Mesenchymal stem cell (in vitro differentiated cells and primary cell): ENCODE measurements around the gene ZIC4.
A peak's percentile ranks its signal among the peaks of the same experiment; 100 is the strongest.

Experiments used
- DNase-seq: peaks from one replicate; pipeline ENCODE4 v3.0.0-alpha.2; 2013
- H2AFZ ChIP-seq: one replicate; pipeline ENCODE4 v1.6.1; 2013; ENCODE audit warnings: low read depth, mild to moderate bottlenecking, control low read depth, inconsistent platforms, low read length, moderate library complexity
- H2AK5ac ChIP-seq: 2 replicates; pipeline ENCODE4 v1.6.1; 2013; ENCODE audit warnings: low read length, moderate library complexity, mild to moderate bottlenecking, inconsistent platforms; ENCODE audit not compliant: severe bottlenecking
- H2BK120ac ChIP-seq: one replicate; pipeline ENCODE4 v1.6.1; 2013; ENCODE audit warnings: low read depth, mild to moderate bottlenecking, inconsistent platforms, low read length, moderate library complexity
- H2BK12ac ChIP-seq, 2 experiments: one replicate each; pipeline ENCODE4 v1.6.1; 2013; ENCODE audit warnings: inconsistent platforms in 2 of 2, low read length in 2 of 2, mild to moderate bottlenecking in 2 of 2, moderate library complexity in 2 of 2, control low read depth in 1 of 2
- H2BK15ac ChIP-seq: one replicate; pipeline ENCODE4 v1.6.1; 2013; ENCODE audit warnings: mild to moderate bottlenecking, low read depth, inconsistent platforms; ENCODE audit not compliant: poor library complexity, severe bottlenecking
- H2BK5ac ChIP-seq: 2 replicates; pipeline ENCODE4 v1.6.1; 2013; ENCODE audit warnings: low read depth, mild to moderate bottlenecking, low read length, control low read depth, inconsistent platforms; ENCODE audit not compliant: poor library complexity, severe bottlenecking
- H3K14ac ChIP-seq, 2 experiments: one replicate each; pipeline ENCODE4 v1.6.1; 2013; ENCODE audit warnings: inconsistent platforms in 2 of 2, low read length in 2 of 2, control low read depth in 1 of 2, mild to moderate bottlenecking in 1 of 2, moderate library complexity in 1 of 2
- H3K18ac ChIP-seq, 2 experiments: one replicate each; pipeline ENCODE4 v1.6.1; 2013; ENCODE audit warnings: inconsistent platforms in 2 of 2, low read length in 2 of 2, control low read depth in 1 of 2, low read depth in 1 of 2, mild to moderate bottlenecking in 1 of 2
- H3K23ac ChIP-seq, 2 experiments: one replicate each; pipeline ENCODE4 v1.6.1; 2013; ENCODE audit warnings: inconsistent platforms in 2 of 2, low read length in 2 of 2, mild to moderate bottlenecking in 2 of 2, moderate library complexity in 2 of 2, control low read depth in 1 of 2
- H3K27ac ChIP-seq: 2 replicates; pipeline ENCODE4 v1.5.1; 2013; ENCODE audit warnings: mild to moderate bottlenecking, moderate library complexity, low read length, control low read depth, inconsistent platforms; ENCODE audit not compliant: poor library complexity, severe bottlenecking
- H3K27me3 ChIP-seq, 2 experiments: 2 replicates each; pipeline versions ENCODE4 v1.6.1 to v1.7.0; 2013; ENCODE audit warnings: low read length in 2 of 2, mild to moderate bottlenecking in 2 of 2, moderate library complexity in 2 of 2, control low read depth in 1 of 2, inconsistent platforms in 1 of 2; ENCODE audit not compliant: control insufficient read depth in 1 of 2, insufficient read depth in 1 of 2
- H3K36me3 ChIP-seq, 2 experiments: 2 replicates each; pipeline versions ENCODE4 v1.6.1 to v1.7.0; 2013; ENCODE audit warnings: low read length in 2 of 2, control low read depth in 1 of 2, inconsistent platforms in 1 of 2, low read depth in 1 of 2, mild to moderate bottlenecking in 1 of 2; ENCODE audit not compliant: insufficient read depth in 2 of 2, control insufficient read depth in 1 of 2
- H3K4ac ChIP-seq, 2 experiments: one replicate each; pipeline ENCODE4 v1.6.1; 2013; ENCODE audit warnings: inconsistent platforms in 2 of 2, low read length in 2 of 2, mild to moderate bottlenecking in 2 of 2, moderate library complexity in 2 of 2, control low read depth in 1 of 2, low read depth in 1 of 2
- H3K4me1 ChIP-seq: 2 replicates; pipeline ENCODE4 v1.6.1; 2013; ENCODE audit warnings: low read depth, low read length, control low read depth; ENCODE audit not compliant: control insufficient read depth, insufficient read depth
- H3K4me2 ChIP-seq: 2 replicates; pipeline ENCODE4 v1.6.1; 2013; ENCODE audit warnings: low read length, mild to moderate bottlenecking, inconsistent platforms; ENCODE audit not compliant: poor library complexity, severe bottlenecking
- H3K4me3 ChIP-seq, 2 experiments: 2 replicates each; pipeline versions ENCODE4 v1.5.1 to v1.7.0; 2013; ENCODE audit warnings: low read length in 2 of 2, mild to moderate bottlenecking in 2 of 2, control low read depth in 1 of 2, low read depth in 1 of 2; ENCODE audit not compliant: insufficient read depth in 1 of 2
- H3K79me1 ChIP-seq: replicated peaks from 2 replicates; pipeline ENCODE4 v1.6.1; 2013; ENCODE audit warnings: mild to moderate bottlenecking, control low read depth, low read length, inconsistent platforms; ENCODE audit not compliant: poor library complexity, severe bottlenecking
- H3K9ac ChIP-seq: 2 replicates; pipeline ENCODE4 v1.7.0; 2013; ENCODE audit warnings: mild to moderate bottlenecking, low read length, moderate library complexity
- H3K9me3 ChIP-seq: 2 replicates; pipeline ENCODE4 v1.7.0; 2013; ENCODE audit warnings: mild to moderate bottlenecking, low read length; ENCODE audit not compliant: control insufficient read depth
- H4K8ac ChIP-seq: one replicate; pipeline ENCODE4 v1.6.1; 2013; ENCODE audit warnings: inconsistent platforms, mild to moderate bottlenecking, low read length, moderate library complexity
- H4K91ac ChIP-seq: one replicate; pipeline ENCODE4 v1.6.1; 2013; ENCODE audit warnings: mild to moderate bottlenecking, low read length, inconsistent platforms
- WGBS: methylation state at CpG from one replicate; pipeline ENCODE4 v1.1.7; 2013; ENCODE audit warnings: mixed read lengths; 5-methylcytosine and 5-hydroxymethylcytosine counted together

Gene ZIC4

DNA sequence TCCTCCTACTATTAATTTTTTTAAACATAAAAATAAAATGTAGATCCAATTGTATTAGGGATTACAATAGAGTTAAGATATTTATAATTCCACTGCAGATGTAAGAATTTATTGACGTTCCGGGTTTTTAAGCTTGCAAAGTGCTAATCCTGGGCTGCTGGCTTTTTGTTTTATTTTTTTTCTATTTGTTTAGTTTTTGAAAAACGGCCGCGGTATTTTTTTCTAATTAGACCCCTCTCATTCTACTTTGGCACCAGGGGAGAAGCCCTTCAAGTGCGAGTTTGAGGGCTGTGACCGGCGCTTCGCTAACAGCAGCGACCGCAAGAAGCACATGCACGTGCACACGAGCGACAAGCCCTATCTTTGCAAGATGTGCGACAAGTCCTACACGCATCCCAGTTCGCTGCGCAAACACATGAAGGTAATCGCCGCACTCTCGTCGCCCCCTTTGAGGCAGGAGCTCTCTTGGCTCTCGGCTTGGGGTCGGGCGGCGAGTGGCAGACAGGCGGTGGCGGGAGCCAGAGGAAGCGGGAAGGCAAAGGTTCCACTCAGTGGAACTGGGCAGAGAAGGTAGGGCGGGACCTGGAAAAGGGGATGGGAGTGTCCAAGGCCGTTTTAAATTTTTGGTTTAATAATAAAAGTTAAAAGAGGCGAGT is 6.0 kb upstream of the ZIC4 start:
- DNase-seq = no peak
- Histone ChIP-seq H2BK5ac (no peak overlapping the region), H4K91ac (no peak overlapping the region), H3K79me1 (no peaks in the 10 kb centered on the region), H3K4me1 (peaks cover 4% of the 10 kb centered on the region), H2AFZ (no peak overlapping the region), H3K9me3 (peaks cover 2% of the 10 kb centered on the region), H3K14ac (no peak overlapping the region), H3K27ac (peak overlapping the region; percentile 53), H3K4ac (no peak overlapping the region), H3K23ac (peak overlapping the region in 1 of 2 experiments; percentile 75), H3K4me3 (peak overlapping the region in 1 of 2 experiments; percentile 68), H4K8ac (no peak overlapping the region), H2BK12ac (no peak overlapping the region), H2AK5ac (no peak overlapping the region), H3K36me3 (peaks cover 0 to 19% of the 10 kb centered on the region in 2 experiments), H3K4me2 (peak overlapping the region; percentile 75), H3K9ac (no peak overlapping the region), H3K27me3 (peaks cover 0 to 97% of the 10 kb centered on the region in 2 experiments), H3K18ac (no peak overlapping the region), H2BK15ac (no peak overlapping the region), H2BK120ac (no peak overlapping the region)
- 4% methylated on average over 32 of the region's 32 CpGs for WGBS

DNA sequence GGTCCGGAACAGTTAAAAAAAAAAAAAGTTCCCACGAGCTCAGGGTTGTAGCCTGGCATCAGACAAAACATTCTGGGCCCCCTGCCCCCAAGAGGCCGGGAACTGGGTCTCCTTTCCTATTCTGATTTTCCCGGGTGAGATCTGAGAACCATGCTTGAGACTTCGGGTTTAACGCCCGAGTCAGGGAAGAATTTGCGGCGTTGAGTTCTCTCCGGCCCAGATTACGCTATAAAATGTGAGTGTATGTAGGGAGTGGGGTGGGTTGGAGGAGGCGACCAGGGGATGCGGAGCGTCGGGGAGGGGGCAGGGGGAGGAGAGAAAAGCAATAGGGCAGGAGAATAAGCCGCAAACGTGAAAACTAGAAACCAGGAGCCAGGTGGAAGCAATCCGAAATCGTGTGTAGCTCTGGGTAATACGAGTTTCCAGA is 5.5 kb upstream of the ZIC4 start:
- no peak overlapping the region for H4K8ac ChIP-seq
- H3K4me1 ChIP-seq = peaks cover 4% of the 10 kb centered on the region
- no peak overlapping the region for H3K18ac ChIP-seq
- no peak overlapping the region for H3K23ac ChIP-seq
- 6% methylated on average over 14 of the region's 20 CpGs for WGBS
- peaks cover 0 to 97% of the 10 kb centered on the region in 2 experiments for H3K27me3 ChIP-seq
- H3K4ac ChIP-seq = no peak overlapping the region
- H2BK120ac ChIP-seq = no peak overlapping the region
- no peak overlapping the region for H4K91ac ChIP-seq
- peak overlapping the region; percentile 50 for H3K27ac ChIP-seq
- no peak overlapping the region for H3K14ac ChIP-seq
- H2AK5ac ChIP-seq = no peak overlapping the region
- peaks cover 2% of the 10 kb centered on the region for H3K9me3 ChIP-seq
- no peak for DNase-seq
- peak overlapping the region; percentile 65 for H3K4me2 ChIP-seq
- H3K4me3 ChIP-seq = peak overlapping the region in 1 of 2 experiments; percentile 56
- H2BK15ac ChIP-seq = no peak overlapping the region
- H2BK5ac ChIP-seq = no peak overlapping the region
- peak overlapping the region; percentile 57 for H3K9ac ChIP-seq
- peaks cover 0 to 19% of the 10 kb centered on the region in 2 experiments for H3K36me3 ChIP-seq
- no peak overlapping the region for H2AFZ ChIP-seq
- no peak overlapping the region for H2BK12ac ChIP-seq
- H3K79me1 ChIP-seq = no peaks in the 10 kb centered on the region

DNA sequence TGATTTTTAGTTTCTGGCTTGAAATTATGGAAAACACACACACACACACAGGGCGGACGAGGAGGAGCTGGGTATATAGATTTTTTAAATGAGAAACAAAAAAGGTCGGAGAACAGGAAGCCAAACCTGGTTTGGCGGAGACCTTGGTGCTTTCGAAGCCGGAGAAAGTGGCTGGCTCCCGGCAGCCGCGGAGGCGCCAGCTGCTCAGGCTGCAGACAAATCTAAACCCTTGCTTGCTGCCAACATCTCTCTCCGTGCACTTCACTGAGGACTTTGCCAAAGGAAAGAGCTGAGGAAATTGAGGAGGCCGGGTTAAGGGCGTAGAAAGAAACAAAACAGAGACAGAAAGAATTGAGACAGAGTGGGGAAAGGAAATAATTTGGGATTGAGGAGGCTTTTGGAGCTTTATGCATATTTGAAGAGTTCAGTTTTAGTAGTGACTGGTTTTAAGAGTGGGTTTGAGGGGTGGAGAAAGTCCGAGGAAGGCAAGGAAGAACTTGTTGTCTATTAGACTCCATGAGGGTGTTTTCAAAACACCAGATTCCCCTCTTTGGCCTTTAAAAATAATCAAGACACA is 5.0 kb upstream of the ZIC4 start:
- Histone ChIP-seq H4K91ac (no peak overlapping the region), H3K4me2 (peak overlapping the region; percentile 65), H2BK5ac (peak overlapping the region; percentile 63), H3K36me3 (peaks cover 0 to 19% of the 10 kb centered on the region in 2 experiments), H3K4me1 (peaks cover 4% of the 10 kb centered on the region), H3K9me3 (peaks cover 2% of the 10 kb centered on the region), H2AFZ (no peak overlapping the region), H2AK5ac (no peak overlapping the region), H3K4me3 (peak overlapping the region; percentile 75 to 83), H2BK12ac (no peak overlapping the region), H3K14ac (no peak overlapping the region), H2BK15ac (no peak overlapping the region), H3K27me3 (peaks cover 0 to 99% of the 10 kb centered on the region in 2 experiments), H4K8ac (no peak overlapping the region), H3K4ac (no peak overlapping the region), H3K79me1 (no peaks in the 10 kb centered on the region), H3K27ac (peak overlapping the region; percentile 50), H3K9ac (peak overlapping the region; percentile 57), H2BK120ac (no peak overlapping the region), H3K23ac (peak overlapping the region in 1 of 2 experiments; percentile 8), H3K18ac (no peak overlapping the region)
- 1% methylated on average over 14 of the region's 14 CpGs for WGBS
- DNase-seq = no peak

DNA sequence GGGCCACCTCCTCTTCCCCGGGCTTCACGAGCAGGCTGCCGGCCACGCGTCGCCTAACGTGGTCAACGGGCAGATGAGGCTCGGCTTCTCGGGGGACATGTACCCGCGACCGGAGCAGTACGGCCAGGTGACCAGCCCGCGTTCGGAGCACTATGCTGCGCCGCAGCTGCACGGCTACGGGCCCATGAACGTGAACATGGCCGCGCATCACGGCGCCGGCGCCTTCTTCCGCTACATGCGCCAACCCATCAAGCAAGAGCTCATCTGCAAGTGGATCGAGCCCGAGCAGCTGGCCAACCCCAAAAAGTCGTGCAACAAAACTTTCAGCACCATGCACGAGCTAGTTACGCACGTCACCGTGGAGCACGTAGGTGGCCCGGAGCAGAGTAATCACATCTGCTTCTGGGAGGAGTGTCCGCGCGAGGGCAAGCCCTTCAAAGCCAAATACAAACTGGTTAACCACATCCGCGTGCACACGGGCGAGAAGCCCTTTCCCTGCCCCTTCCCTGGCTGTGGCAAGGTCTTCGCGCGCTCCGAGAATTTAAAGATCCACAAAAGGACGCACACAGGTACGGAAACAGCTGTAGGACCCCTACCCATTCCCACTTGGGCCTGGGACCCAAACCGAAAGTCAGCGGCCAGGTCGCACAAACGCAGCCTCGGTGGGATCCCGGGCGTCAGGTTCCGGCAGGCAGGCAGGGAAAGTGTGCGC is 4.3 kb upstream of the ZIC4 start:
- Histone ChIP-seq H4K8ac (no peak overlapping the region), H2BK15ac (no peak overlapping the region), H3K4me3 (peak overlapping the region; percentile 75 to 83), H3K4ac (no peak overlapping the region), H2AFZ (no peak overlapping the region), H3K9me3 (peaks cover 2% of the 10 kb centered on the region), H3K27me3 (peaks cover 6 to 99% of the 10 kb centered on the region in 2 experiments), H2BK5ac (peak overlapping the region; percentile 63), H2BK12ac (no peak overlapping the region), H3K14ac (no peak overlapping the region), H3K27ac (peak overlapping the region; percentile 50), H3K79me1 (no peaks in the 10 kb centered on the region), H3K36me3 (peaks cover 0 to 19% of the 10 kb centered on the region in 2 experiments), H3K4me2 (peak overlapping the region; percentile 65), H3K9ac (peak overlapping the region; percentile 57), H2AK5ac (no peak overlapping the region), H4K91ac (no peak overlapping the region), H3K18ac (no peak overlapping the region), H3K4me1 (peaks cover 10% of the 10 kb centered on the region), H2BK120ac (no peak overlapping the region), H3K23ac (peak overlapping the region; percentile 8 to 90)
- WGBS = 2% methylated on average over 60 of the region's 61 CpGs
- DNase-seq = no peak
